Endothelial cell of umbilical vein (primary cell): ENCODE results near the gene IGSF1. TPM values are rescaled to one million over a fixed set of nuclear protein-coding genes. Genes with fewer than 3 reads are reported as not detected.

Source experiments
- BruUV-seq: library from RNA; stranded (reverse); fragments of 400-500 nt; replicated peaks from 2 replicates; lab custom pipeline; 2021; lab: Mats Ljungman, UMichigan
- CTCF ChIA-PET: fragments of 300-600, 350-600 bp; sonication (Branson Sonifier 250); formaldehyde crosslinking; loops from one replicate; lab custom pipeline; 2021; ENCODE audit warnings: antibody characterized with exemption, inconsistent platforms; lab: Charles Lee
- POLR2A ChIA-PET: fragments of 300-600, 350-600 bp; sonication (Branson Sonifier 250); formaldehyde crosslinking; loops from one replicate; lab custom pipeline; 2021; ENCODE audit warnings: antibody characterized with exemption, inconsistent platforms; lab: Charles Lee
- DNase-seq: peaks from one replicate; pipeline ENCODE4 v3.0.0-alpha.2; 2011; ENCODE audit warnings: low read depth, low spot score
- FAIRE-seq: peaks from 2 replicates; lab custom pipeline; 2011; peaks lifted over from hg19 to GRCh38; lab: Jason Lieb, UNC
- H2AFZ ChIP-seq: 2 replicates; pipeline ENCODE4 v1.6.0; 2012; ENCODE audit warnings: low read depth, low read length, control low read depth, inconsistent platforms
- H3K27ac ChIP-seq: 2 replicates; pipeline ENCODE4 v1.5.1; 2011; ENCODE audit warnings: low read depth, mild to moderate bottlenecking, control low read depth, low read length, moderate library complexity; ENCODE audit not compliant: insufficient read depth
- H3K27me3 ChIP-seq, 2 experiments: 2 replicates each; pipeline versions ENCODE4 v1.6.0 to v1.6.1; 2011; ENCODE audit warnings: low read length in 2 of 2, mixed read lengths in 1 of 2; ENCODE audit not compliant: control insufficient read depth in 2 of 2, insufficient read depth in 2 of 2
- H3K36me3 ChIP-seq, 2 experiments: 2 replicates in 1 of 2; 3 replicates in 1 of 2; pipeline ENCODE4 v1.5.1; 2011; ENCODE audit warnings: low read length in 2 of 2, mild to moderate bottlenecking in 1 of 2, moderate library complexity in 1 of 2; ENCODE audit not compliant: control insufficient read depth in 2 of 2, insufficient read depth in 2 of 2; ENCODE audit errors: extremely low read depth in 1 of 2
- H3K4me1 ChIP-seq: 3 replicates; pipeline ENCODE4 v1.5.1; 2011; ENCODE audit warnings: mild to moderate bottlenecking, low read length; ENCODE audit not compliant: control insufficient read depth, insufficient read depth; ENCODE audit errors: extremely low read depth
- H3K4me2 ChIP-seq: 2 replicates; pipeline ENCODE4 v1.6.1; 2011; ENCODE audit warnings: low read length, control low read depth, mixed read lengths; ENCODE audit not compliant: insufficient read depth
- H3K4me3 ChIP-seq, 3 experiments: fragments of 200-600 bp in 1 of 3; sonication (generic), shearing (Covaris generic) in 1 of 3; replicated peaks in 1 of 3; 2 replicates each; pipeline ENCODE4 v1.5.1; 2011 to 2016; ENCODE audit warnings: control low read depth in 3 of 3, low read length in 3 of 3, mild to moderate bottlenecking in 2 of 3, inconsistent platforms in 1 of 3, low read depth in 1 of 3, moderate library complexity in 1 of 3; ENCODE audit not compliant: insufficient read depth in 1 of 3
- H3K79me2 ChIP-seq: 2 replicates; pipeline ENCODE4 v1.6.0; 2012; ENCODE audit warnings: low read length, inconsistent platforms; ENCODE audit not compliant: control insufficient read depth, insufficient read depth
- H3K9ac ChIP-seq: replicated peaks from 2 replicates; pipeline ENCODE3; 2011; ENCODE audit warnings: low read length, control low read depth; ENCODE audit not compliant: insufficient read depth; ENCODE audit errors: extremely low read depth
- H3K9me1 ChIP-seq: replicated peaks from 3 replicates; pipeline ENCODE4 v1.6.0; 2011; ENCODE audit warnings: mild to moderate bottlenecking, low read length; ENCODE audit not compliant: control insufficient read depth, insufficient read depth; ENCODE audit errors: extremely low read depth
- H3K9me3 ChIP-seq: replicated peaks from 2 replicates; pipeline ENCODE4 v1.5.1; 2012; ENCODE audit warnings: low read length, inconsistent platforms; ENCODE audit not compliant: control insufficient read depth, insufficient read depth
- H4K20me1 ChIP-seq: replicated peaks from 2 replicates; pipeline ENCODE3; 2011; ENCODE audit warnings: mild to moderate bottlenecking, low read length; ENCODE audit not compliant: control insufficient read depth, insufficient read depth; ENCODE audit errors: extremely low read depth
- CTCF ChIP-seq, 2 donors: IDR thresholded peaks; 1 replicate in 1 of 2; 2 replicates in 1 of 2; pipeline ENCODE4 v1.5.1; 2011; ENCODE audit warnings: low read length in 2 of 2, mild to moderate bottlenecking in 2 of 2, moderate library complexity in 2 of 2, control low read depth in 1 of 2, inconsistent platforms in 1 of 2, low read depth in 1 of 2; ENCODE audit not compliant: insufficient read depth in 1 of 2; ENCODE audit errors: extremely low read depth in 1 of 2
- EZH2 ChIP-seq: IDR thresholded peaks from 2 replicates; pipeline ENCODE4 v1.6.1; 2012; ENCODE audit warnings: borderline replicate concordance, low read depth, mild to moderate bottlenecking, moderate library complexity, low read length, inconsistent platforms; ENCODE audit not compliant: severe bottlenecking
- FOS ChIP-seq: IDR thresholded peaks from 2 replicates; pipeline ENCODE4 v1.6.1; 2011; ENCODE audit warnings: mild to moderate bottlenecking, low read length, moderate library complexity, borderline replicate concordance; ENCODE audit not compliant: insufficient read depth
- GATA2 ChIP-seq: IDR thresholded peaks from 2 replicates; pipeline ENCODE4 v1.7.0; 2011; ENCODE audit warnings: low read depth, mild to moderate bottlenecking, moderate library complexity, mixed read lengths, low read length; ENCODE audit not compliant: insufficient read length, insufficient read depth
- JUN ChIP-seq: IDR thresholded peaks from 2 replicates; pipeline ENCODE4 v1.6.1; 2011; ENCODE audit warnings: borderline replicate concordance, low read depth; ENCODE audit not compliant: insufficient read length, insufficient read depth
- MAX ChIP-seq: IDR thresholded peaks from 2 replicates; pipeline ENCODE4 v1.6.1; 2011; ENCODE audit not compliant: insufficient read depth, insufficient read length
- MYC ChIP-seq: IDR thresholded peaks from one replicate; pipeline ENCODE4 v1.6.1; 2011; ENCODE audit warnings: mild to moderate bottlenecking, low read depth, low read length
- POLR2A ChIP-seq: IDR thresholded peaks from 2 replicates; pipeline ENCODE4 v1.6.1; 2012; ENCODE audit warnings: low read depth, mild to moderate bottlenecking, control low read depth, low read length
- POLR2AphosphoS5 ChIP-seq: IDR thresholded peaks from 2 replicates; pipeline ENCODE4 v1.6.1; 2012; ENCODE audit warnings: low read depth, mild to moderate bottlenecking, control low read depth, low read length, moderate library complexity; ENCODE audit not compliant: insufficient read depth
- dilution Hi-C: fragments of 300-500 bp; cut with MboI; formaldehyde crosslinking; loops from one replicate; pipeline ENCODE4 v1.15.0; 2019; ENCODE audit warnings: low sequenced_read_pairs; ENCODE audit not compliant: extremely low pct_ligation_motif_present
- intact Hi-C: fragments of 100-400 bp; cut with micrococcal nuclease; formaldehyde crosslinking; loops from one replicate; pipeline ENCODE4 v1.10.0; 2022
- polyA plus RNA-seq, 4 experiments: library from polyadenylated mRNA; depleted of rRNA in 3 of 4; stranded (reverse) in 3 of 4; unstranded in 1 of 4; fragments of >200 nt; gene quantifications; 2 replicates each; pipeline versions ENCODE4 v1.2.1 to v1.2.3, GENCODE V29; 2011 to 2012; ENCODE audit warnings: missing spikeins in 1 of 4
- total RNA-seq: library from RNA; stranded (reverse); gene quantifications from 2 replicates; pipeline ENCODE4 v1.2.3, GENCODE V29; 2021

Gene IGSF1
- total and polyA plus RNA-seq, 2 donors (not counting 3 experiments of a cell fraction or from before 2014, with no cell fraction given), result not detected

- BruUV-seq, result no TSS peak
- Histone ChIP-seq H3K9me3 (no peaks in the 10 kb centered on the region), H3K36me3 (no peaks in the 10 kb centered on the region), H3K4me3 (no peak overlapping the region), H3K79me2 (no peaks in the 10 kb centered on the region), H4K20me1 (no peaks in the 10 kb centered on the region), H2AFZ (no peak overlapping the region), H3K27me3 (no peaks in the 10 kb centered on the region), H3K4me2 (no peak overlapping the region), H3K27ac (no peak overlapping the region), H3K9ac (no peak overlapping the region), H3K4me1 (no peaks in the 10 kb centered on the region), H3K9me1 (no peaks in the 10 kb centered on the region)
- CTCF ChIA-PET, result no interaction called here
- intact Hi-C loops (no loop called here), dilution Hi-C loops (no loop called here)
- POLR2A ChIA-PET, result no interaction called here
- no peak for FAIRE-seq
- no peak for DNase-seq
- TF ChIP-seq JUN (no peak), EZH2 (no peak), POLR2AphosphoS5 (no peak)
Observed at GRCh38 chrX:131273011-131273410, 16.1 kb downstream of the IGSF1 start.

DNA sequence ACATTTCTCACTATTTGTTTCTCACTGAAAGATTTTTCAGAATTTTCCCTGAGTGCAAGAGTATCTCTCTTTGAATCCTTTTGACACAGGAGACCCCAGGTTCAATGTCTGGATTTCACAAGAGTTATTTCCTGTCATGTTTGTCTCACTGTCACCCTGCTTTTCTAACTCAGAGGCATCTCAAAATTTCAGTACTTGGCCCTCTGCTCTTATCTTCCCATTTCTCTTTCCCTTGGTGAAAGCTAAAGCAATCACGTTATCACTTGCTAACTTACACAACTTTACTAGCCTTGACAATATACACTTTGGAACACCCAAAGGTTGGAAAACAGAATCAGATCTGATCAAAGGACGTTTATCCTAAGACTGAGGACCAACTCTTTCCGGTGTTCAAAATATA, 17.3 kb downstream of the IGSF1 start:
- intact Hi-C loops (no loop called here), dilution Hi-C loops (no loop called here)
- BruUV-seq, result no TSS peak
- no peak for TF ChIP-seq CTCF (IDR thresholded peaks at IDR 0.05; ENCODE audit: extremely low read depth in 1 of 2, insufficient read depth in 1 of 2, low read depth in 1 of 2, low read length in 2 of 2)
- TF ChIP-seq MYC, result no peak
- TF ChIP-seq JUN, result no peak
- TF ChIP-seq POLR2A, result no peak
- TF ChIP-seq EZH2, result no peak
- TF ChIP-seq POLR2AphosphoS5, result no peak
- TF ChIP-seq MAX, result no peak
- TF ChIP-seq GATA2, result no peak
- TF ChIP-seq FOS, result no peak
- Histone ChIP-seq H3K27me3 (no peaks in the 10 kb centered on the region), H2AFZ (no peak overlapping the region), H3K79me2 (no peaks in the 10 kb centered on the region), H4K20me1 (no peaks in the 10 kb centered on the region), H3K4me1 (no peaks in the 10 kb centered on the region), H3K4me3 (no peak overlapping the region), H3K9me3 (no peaks in the 10 kb centered on the region), H3K9me1 (no peaks in the 10 kb centered on the region), H3K36me3 (no peaks in the 10 kb centered on the region), H3K4me2 (no peak overlapping the region), H3K27ac (no peak overlapping the region), H3K9ac (no peak overlapping the region)
- no peak for FAIRE-seq
- ChIA-PET CTCF (no interaction called here), POLR2A (no interaction called here)
- no peak for DNase-seq
